ENCODE results near the gene TIAM2.

DNA sequence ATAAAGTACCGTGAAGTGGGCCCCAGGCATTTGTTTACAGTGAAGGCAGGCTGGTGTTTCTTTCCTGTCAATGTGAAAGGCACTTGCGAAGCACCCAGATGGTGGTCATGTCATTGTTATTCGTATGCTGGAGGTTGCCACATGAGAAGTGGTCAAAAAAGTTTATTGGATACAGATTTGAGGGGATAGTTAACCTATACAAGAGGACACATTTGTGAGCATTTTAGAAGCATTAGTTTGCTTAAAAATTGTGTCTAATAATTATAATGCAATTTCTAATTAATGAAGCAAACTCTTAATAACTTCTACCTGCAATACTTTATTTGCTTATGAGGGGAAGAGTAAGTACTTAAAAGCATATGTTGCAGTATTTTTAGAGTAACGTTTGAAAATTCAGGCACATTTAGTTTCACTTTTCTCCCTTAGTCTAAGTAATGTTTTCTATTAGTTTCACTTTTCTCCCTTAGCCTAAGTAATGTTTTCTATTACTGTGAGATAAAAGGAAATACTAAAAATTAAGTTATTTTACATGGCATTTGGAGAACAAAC is 148.0 kb downstream of the TIAM2 start:
- TF ChIP-seq, protein P1, sequence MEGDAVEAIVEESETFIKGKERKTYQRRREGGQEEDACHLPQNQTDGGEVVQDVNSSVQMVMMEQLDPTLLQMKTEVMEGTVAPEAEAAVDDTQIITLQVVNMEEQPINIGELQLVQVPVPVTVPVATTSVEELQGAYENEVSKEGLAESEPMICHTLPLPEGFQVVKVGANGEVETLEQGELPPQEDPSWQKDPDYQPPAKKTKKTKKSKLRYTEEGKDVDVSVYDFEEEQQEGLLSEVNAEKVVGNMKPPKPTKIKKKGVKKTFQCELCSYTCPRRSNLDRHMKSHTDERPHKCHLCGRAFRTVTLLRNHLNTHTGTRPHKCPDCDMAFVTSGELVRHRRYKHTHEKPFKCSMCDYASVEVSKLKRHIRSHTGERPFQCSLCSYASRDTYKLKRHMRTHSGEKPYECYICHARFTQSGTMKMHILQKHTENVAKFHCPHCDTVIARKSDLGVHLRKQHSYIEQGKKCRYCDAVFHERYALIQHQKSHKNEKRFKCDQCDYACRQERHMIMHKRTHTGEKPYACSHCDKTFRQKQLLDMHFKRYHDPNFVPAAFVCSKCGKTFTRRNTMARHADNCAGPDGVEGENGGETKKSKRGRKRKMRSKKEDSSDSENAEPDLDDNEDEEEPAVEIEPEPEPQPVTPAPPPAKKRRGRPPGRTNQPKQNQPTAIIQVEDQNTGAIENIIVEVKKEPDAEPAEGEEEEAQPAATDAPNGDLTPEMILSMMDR (IDR thresholded peaks at IDR 0.05) = no peak
- no peak for TF ChIP-seq POLR2A (IDR thresholded peaks at IDR 0.05)
- TF ChIP-seq EP300 (IDR thresholded peaks at IDR 0.05) = no peak

All from ovary (tissue), 3 donors.